SK-N-SH (cell line): ENCODE data around the gene VMP1.

ENCODE experiments used
- CTCF ChIP-seq: fragments of 200-600 bp; sonication (generic); IDR thresholded peaks from 2 replicates; pipeline ENCODE4 v1.6.1; 2017; ENCODE audit warnings: antibody characterized with exemption, mild to moderate bottlenecking, moderate library complexity
- RCOR1 ChIP-seq: fragments of 150-350 bp; IDR thresholded peaks from 2 replicates; pipeline ENCODE4 v1.6.1; 2017; ENCODE audit warnings: antibody characterized with exemption, low read length
- REST ChIP-seq: IDR thresholded peaks from 2 replicates; pipeline ENCODE4 v1.6.1; 2012; ENCODE audit warnings: mild to moderate bottlenecking, low read depth, low read length, moderate library complexity
- TF ChIP-seq, protein P1 (sequence below): IDR thresholded peaks from 2 replicates; pipeline ENCODE4 v1.4.0; 2012; ENCODE audit warnings: low read depth

GRCh38 chr17:59778996-59779395, 71.5 kb downstream of the VMP1 start:
- no peak for TF ChIP-seq CTCF
- no peak for TF ChIP-seq REST
- TF ChIP-seq RCOR1 = no peak
- TF ChIP-seq, protein P1, sequence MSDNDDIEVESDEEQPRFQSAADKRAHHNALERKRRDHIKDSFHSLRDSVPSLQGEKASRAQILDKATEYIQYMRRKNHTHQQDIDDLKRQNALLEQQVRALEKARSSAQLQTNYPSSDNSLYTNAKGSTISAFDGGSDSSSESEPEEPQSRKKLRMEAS = no peak
